ENCODE measurements around the gene RPRML.
"Not testable (repeated sequence)": the region's sequence is repeated elsewhere in the genome, so short reads cannot be mapped to it uniquely, and the experiment has no call there.

RPRML gene

DNA sequence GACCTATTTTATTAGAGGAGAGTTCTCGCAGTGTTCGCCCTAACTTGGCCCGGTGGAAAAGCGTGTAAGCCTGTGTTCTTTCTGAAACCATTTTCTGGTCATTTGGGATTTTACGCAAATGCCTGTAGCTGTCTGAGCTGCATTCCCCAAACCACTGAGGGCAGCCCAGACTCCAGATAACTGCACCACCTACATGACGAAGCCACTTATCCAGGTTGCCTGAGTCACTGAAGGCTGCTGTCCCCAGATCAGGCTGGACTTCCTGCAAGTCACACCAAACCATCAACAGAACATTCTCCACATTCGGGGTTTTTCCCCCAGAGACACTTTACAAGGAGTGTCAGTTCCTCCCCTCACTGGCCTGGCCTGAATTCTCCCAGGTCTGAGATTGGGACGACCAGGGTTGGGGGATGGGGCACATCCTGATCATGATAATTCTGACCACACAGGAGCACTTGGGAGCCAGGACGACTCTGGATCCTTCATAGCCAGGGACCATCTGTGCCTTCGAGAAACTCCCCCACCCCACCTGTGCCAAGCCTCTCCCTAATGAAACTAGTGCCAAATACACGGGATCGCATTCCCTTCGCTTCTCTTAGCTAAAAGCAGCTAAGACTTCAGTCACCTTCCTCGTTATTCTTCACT, 2.3 kb downstream of the RPRML start:
- no peak for DNase-seq (ENCODE audit: low spot score)

DNA sequence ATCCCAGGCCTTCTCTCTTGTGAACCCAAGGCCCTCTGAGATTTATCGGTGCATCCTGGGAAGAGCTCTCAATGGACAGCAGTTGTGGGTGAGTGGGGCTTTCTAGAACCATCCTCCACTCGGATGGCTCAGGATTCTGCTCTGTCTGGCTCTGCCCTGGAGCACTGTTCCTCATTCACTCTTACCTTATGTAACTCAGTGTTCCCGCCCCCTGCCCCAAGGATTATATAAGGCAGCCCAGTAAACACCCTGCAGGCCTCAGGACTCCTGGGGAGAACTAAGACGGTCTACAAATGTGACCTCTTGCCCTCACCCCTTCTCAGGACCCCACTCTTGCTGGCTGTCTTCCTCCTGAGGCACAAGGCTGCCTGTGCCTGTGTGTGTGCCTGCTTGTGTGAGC, 3.8 kb downstream of the RPRML start:
- DNase-seq (ENCODE audit: low spot score), result no peak

DNA sequence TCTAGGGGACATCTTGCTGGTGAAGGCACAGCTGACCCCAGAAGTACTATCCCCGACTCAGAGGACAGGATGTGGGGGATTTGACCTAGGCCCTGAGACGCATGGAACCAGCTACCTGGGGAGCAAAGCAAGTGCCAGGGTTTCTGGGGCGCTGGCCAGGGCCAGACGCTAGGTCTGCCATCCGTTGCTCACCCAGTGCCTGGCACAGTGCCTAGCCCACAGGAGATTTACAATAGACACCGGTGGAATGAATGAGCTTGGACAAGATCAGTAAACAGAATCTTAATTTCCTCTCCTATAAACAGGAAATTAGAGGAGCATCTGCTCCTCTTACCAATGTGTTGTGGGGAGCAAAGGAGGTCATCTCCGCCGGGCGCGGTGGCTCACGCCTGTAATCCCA, 5.0 kb downstream of the RPRML start:
- no peak for DNase-seq (ENCODE audit: low spot score)

DNA sequence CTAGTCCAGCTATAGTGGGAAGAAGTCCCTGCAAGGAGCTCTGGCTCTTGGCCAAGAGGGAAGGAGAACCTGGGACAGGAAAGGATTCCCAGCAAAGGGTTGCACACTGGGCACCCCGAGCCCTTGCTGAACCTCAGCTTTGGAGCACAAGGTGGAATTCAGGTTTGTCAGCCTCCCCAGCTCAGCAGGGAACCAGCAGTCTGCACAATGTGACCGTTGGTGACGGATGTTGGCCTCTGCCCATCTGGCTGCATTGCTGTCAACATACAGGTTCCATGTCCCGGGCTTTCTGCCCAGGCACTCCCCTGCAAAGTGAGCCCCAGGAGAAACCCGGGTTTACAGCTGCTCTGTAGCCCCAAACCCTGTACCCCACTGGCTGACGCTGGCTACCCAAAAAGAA, 6.7 kb downstream of the RPRML start:
- DNase-seq (ENCODE audit: low spot score), result no peak

DNA sequence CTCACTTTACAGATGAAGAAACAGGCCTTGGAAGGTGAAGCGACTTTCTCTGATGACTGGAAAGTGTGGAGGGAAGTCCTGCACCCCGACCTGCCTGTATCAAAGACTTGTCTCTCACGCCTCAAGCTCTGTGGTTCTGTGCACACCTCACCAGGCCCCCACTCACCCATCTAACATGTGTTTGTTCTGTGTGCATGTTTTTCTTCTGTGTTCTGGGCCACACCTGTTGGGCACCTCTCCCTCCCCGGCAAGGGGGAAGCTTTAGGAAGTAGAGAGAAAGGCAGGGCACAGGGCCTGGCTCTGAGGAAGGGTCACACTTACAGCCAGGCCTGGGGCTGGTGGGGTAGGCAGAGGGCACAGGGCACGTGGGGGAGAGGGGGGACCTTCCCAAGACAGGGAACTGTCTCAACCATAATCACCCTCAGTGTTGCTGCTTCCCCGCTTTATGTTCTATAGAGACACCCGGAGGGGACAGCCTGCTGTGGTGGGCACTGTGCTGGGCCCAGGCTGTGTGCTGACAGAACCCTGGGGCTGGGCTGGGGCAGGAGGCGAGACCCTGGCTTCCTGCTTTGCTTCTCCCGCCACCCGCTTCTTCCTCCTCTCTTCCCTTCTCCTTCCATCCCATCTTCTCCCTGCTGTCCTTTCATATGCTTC, 7.3 kb downstream of the RPRML start:
- no peak for DNase-seq (ENCODE audit: low spot score)

DNA sequence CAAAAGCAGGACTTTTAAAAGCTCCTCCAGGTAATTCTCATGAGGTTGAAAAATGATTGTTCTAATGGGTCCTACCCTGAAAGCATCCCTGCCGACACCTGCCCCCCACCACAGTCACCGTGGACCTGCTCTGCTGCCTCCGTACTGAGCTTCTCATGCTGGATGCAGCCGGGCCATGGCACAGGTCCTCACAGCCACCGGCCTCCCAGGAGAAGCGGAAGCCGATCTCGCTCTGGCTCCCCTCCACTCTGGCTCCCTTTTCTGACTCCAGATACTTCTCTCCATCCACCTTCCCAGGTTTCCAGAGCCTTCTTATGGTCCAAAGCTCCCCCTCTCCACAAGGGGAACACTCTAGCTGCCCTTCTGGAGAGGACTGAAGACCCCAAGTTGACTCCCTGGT, 10.2 kb downstream of the RPRML start:
- DNase-seq (ENCODE audit: low spot score), result no peak

DNA sequence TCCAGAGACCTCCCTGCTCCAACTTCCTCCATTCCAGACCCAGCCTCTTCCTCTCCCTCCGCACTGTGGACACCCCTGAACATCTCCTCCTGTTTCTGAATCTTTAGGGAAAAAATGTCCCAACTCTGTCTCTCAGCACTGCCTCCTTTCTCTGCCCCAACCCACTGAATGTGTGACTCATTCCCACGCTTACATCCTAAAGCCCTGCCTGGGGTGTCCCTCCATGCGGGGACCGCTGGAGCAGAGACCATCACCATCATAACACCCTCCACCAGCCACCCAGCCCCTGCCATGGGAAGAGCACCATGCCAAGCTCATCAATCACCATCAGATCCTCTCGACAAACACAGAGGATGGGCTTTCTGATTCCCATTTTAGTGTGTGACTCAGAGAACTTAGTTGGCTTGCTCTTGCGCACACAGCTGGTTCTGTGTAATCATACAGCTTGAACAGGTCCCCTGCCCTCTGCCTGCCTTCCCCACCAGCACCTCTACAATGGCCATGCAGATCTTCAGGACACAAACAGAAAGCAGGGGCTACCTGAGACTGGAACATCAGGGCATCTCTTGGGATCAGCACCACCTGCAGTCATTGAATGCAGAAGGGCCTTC, 10.7 kb downstream of the RPRML start:
- no peak for DNase-seq (ENCODE audit: low spot score)

DNA sequence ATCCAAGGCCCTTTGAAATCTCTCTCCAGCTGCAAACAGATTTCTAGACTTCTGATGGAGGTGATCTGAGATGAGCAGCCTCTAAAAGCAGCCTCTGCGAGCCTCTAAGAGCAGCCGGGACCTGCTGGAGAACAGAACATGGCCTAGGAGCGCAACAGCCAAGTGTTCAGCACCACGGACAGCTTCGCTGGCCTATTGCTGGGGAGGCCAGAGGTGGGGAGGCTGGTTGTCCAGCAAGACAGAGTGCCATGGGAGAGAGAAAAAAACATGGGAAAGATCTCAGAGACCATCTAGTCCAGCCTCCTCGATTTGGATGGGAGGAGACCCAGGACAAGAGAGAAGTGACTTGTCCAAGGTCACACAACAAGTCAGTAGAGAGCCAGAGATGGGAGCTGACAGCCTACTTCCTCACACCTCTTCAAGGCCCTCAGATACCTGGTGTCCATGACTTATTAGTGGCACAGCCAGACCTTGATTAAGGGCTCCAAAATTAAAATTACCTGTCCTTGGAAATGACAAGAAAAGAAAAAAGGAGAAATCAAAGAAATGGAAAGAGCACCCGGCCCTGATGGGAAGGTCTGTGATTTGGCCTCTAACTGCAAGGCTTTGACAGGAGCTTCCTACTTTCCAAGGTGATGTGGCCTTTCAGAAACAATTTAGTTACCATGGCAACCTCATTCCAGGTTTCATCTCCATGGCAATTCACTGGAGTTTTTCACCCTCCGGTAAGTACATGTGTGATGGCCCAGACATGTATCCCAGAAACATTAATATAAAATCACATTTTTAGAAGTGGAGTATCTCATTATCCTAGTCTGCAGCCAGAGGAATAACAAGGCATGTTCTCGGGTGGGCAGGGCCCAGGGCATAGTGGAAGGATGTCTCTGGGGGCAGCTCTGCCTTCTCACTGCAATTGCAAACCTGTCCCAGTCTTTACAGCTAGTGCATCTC, 14.5 kb downstream of the RPRML start:
- no peak for DNase-seq (ENCODE audit: low spot score)

DNA sequence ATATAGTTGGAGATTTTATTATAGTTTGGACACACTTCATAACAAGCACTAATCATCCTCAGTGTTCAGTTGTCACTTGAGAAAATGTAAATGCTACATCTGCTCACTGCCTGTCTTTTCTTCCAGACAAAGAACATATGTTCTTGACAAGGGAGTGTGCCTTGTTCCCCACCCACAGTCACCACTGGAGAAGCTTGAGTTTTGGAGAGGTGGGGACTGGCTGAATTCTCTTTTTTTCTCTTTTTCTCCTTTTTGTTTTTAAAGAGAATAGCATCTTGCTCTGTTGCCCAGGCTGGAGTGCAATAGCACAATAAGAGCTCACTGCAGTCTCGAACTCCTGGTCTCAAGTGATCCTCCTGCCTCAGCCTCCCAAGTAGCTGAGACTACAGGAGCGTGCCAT, 15.5 kb downstream of the RPRML start:
- DNase-seq (ENCODE audit: low spot score), result no peak

DNA sequence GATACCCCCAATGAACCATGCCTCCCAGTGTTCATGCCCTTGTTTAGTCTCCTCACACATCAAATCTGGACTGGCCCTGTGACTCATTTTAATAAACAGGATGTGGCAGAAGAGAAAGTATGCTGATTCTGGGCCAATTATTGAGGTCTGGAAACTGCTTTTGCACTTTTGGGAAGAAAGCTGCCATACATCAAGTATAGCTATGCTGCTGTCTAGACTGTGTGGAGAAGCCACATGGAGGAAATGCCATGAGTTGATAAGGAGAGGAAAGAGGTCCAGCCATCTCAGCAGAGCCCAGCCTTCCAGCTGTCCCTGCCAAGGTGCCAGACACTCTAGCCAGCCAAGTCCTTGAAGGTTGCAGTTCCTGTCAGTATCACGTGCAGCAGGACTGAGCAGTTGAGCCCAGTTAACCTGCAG, 16.7 kb downstream of the RPRML start:
- no peak for DNase-seq (ENCODE audit: low spot score)

DNA sequence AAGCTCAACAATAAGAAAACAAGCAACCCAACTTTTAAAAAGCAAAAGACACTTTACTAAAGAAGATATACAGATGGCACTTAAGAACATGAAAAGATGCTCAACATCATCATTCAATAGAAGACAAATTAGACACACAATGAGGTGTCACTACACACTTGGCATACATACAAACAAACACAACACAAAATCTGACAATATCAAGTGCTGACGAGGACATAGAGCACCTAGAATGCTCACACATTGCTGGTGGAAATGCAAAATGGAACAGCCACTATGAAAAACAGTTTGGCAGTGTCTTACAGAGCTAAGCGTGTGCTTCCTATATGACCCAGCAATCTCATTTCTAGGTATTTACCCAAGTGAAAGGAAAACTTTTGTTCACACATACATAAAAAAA, 18.9 kb downstream of the RPRML start:
- no peak for DNase-seq (ENCODE audit: low spot score)

DNA sequence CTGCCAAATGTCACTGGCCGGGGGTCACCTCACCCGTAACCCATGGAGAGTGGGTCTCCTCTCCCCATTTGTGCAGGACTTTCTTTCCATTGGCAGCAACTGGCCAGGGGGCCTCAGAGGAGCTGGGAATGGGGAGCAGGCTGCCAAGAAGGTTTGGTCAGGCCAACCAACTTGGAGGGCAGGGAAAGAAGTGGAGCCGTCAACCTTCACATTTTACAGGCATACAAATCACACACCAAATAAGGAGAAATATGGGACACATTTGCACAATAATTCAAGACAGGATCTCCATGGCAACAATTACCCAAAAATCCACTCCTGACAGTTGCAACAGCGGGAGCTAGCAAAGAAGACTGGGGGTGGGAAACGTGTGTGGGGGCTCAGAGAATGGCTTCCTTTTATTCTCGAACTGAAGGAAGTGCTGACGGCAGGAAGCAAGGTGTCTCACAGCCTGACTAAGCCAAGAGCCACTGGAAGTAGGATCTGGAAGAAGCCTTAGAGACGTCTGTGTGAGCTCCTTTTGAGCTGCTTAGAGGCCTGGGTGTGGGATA, 20.9 kb downstream of the RPRML start:
- no peak for DNase-seq (ENCODE audit: low spot score)

DNA sequence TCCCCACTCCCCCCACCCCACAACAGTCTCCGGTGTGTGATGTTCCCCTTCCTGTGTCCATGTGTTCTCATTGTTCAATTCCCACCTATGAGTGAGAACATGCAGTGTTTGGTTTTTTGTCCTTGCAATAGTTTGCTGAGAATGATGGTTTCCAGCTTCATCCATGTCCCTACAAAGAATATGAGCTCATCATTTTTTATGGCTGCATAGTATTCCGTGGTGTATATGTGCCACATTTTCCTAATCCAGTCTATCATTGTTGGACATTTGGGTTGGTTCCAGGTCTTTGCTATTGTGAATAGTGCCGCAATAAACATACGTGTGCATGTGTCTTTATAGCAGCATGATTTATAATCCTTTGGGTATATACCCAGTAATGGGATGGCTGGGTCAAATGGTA, 25.9 kb downstream of the RPRML start:
- DNase-seq (ENCODE audit: low spot score), result not testable (repeated sequence)

DNA sequence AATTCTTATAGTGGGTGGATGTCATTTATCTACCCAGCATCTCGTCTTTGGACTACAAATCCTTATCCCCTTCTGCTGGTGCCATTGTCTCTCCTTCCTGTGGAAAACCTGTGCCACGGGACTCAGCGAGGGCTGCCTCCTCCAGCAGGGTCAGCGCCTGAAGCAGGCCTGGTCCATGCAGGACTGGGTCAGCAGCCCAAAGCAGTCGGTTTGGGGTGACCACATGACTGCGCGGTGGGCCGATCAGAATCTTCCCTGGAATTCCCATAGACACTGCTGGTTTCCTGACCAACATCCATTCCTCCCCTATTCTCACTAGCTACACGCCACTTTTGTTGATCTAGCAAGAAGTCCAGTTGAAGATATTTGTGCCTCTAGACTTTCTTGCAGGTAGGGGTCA, 26.9 kb downstream of the RPRML start:
- no peak for DNase-seq (ENCODE audit: low spot score)

DNA sequence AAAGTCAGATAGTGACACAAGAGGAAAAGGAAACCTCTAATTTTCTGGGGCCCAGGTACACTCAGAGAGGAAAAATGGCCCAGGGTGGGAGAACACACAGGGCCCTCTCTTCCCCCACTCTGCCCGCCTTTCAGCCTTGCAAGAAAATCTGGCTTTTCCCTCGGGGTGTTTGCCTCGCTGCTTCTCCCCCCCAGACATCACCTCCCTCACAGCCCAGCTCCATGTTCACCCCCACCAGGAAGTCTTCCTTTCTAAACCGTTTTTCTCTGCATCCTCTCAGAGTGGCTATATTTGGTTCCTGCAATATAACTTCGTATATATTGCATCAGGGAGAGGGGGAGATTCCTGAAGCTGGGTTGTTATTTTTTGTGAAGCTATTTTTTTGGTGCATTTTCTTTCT, 27.3 kb downstream of the RPRML start:
- DNase-seq (ENCODE audit: low spot score), result no peak

DNA sequence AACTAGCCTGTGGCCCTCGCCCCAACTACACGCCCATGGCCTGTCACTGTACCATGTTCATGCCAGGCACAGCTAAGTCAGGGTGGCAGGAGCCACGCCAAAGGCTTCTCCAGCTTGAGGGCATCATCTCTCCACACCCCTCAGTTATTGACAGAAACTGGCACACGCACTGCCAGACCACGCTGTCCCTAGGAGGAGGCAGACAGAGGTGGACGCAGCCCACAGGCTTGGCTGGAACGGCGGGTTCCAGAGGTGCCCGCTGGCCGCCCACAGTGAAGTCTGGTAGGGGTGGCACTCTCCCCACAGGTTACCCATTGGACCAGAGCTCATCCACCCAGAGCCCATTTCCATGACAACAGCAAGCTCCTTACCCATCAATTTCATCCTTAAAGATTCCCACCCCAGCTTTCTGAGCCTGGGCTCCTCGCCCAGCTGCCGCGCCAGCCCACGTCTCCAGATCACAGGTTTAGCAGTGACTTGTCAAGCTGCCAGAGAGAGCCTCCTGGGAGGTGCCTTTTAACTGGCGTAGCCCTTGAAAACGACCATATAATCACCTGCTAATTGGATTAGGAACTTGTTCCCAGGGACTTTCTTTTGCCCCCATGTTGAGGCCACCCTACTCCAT, 27.9 kb downstream of the RPRML start:
- DNase-seq (ENCODE audit: low spot score), result no peak

DNA sequence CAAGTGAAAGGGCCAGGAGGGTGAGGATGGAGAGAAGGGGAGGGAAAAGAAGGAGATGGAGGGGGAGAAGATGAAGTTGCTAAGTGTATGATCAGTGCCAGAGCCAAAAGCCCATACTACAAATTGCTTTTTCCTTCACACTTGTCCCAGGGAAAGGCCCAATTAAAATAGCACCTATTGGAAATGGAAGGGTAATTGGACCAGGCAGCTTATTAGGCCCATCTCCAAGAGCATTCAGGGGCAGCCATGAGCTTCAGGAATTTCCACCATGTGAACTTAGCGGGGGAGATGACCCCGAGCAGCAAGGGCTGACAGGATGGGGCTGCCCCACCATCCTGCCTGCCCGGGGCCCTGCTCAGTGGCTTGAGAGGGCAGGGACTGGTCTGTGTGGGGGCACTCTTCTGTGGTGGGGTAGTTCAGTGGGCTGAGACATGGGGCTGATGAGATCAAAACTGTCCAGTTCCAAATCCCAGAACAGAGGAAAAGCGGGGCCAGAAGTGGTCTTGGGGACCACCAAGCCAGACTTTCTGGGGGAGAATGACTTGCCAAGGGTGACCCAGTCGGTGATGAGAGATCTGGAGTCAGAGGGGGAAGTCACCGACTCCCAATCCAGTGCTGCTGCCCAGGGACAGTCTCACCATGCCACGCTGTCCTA, 28.6 kb downstream of the RPRML start:
- DNase-seq (ENCODE audit: low spot score), result no peak

DNA sequence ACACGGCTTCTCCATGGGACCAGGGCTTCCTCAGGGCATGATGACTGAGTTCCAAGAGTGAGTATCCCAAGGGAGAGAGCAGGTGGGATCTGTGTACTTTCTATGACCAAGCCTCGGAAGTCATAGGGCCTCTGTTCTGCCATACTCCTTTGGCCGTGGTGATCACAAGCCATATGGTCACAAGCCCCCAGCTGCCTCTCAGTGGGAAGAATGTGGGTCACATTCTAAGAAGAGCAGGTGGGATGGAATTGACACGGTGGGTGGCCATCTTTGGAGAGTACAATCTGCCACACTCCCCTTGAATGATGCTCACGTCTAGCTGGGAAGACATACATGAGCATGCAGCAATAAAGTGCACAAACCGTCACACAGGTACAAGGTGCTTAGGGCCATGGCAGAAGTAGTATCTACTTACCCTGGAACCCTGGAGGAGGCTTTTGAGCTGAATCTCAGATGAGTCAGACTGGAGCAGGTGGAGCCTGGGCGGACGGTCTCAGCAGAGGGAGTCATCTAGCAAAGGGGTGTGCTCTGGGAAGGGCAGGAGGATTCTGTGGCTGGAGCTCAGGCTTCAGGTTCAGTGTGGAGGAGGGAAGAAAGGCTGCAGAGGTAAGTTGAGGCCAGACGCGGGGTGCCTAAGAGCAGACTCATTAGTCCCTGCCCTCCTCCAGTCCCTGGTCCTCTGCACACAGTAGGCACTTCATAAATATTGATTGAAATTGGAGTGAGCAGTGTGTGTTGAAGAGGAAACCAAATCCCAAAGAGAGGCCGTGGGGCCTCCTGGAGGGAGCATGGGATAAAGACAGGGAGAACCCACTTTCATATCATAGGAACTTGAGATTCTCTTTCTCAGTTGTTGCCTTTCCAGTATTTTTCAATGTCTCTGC, 29.5 kb downstream of the RPRML start:
- no peak for DNase-seq (ENCODE audit: low spot score)

DNA sequence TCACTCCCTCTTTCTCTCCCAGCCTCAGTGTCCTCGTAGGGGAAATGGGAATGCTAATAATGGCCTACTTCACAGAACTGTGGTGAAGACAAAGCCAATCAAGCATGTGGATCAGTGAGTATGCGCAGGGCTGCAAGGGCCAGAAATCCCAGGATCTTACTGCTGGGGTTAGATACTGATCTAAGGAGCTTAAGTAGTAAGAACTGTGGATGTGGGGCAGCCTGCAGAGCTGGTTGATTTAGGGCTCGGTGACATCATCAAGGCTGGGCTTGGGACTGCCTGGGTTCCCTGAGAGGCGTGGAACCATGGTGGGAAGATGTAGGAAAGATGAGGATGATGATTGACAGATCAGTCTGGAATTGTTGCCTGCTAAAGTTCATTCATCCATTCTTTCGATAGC, 30.5 kb downstream of the RPRML start:
- no peak for DNase-seq (ENCODE audit: low spot score)

DNA sequence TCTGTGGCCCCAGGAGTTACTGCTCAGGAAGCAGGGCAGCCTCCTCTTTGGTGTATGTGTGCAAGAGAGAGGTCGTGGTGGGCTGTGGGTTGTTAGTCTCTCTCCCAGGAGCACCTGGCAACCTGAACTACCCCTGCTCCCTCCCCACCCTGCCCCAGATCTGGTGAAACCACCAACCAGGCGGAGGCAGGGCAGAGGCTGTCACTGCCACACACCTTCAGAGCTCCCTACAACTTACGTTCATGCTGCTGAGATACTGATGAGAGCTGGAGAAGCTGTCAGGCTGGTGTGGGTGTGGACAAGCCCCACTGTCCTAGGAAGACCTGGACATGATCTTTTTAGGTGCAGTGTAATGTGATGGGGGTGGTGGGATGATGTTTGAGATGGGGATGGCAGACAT, 31.8 kb downstream of the RPRML start:
- DNase-seq (ENCODE audit: low spot score), result no peak
